HepG2 (cell line): ENCODE results near the gene ZNF763. TPM values are rescaled to one million over a fixed set of nuclear protein-coding genes. Genes with fewer than 3 reads are reported as not detected.

Experiments used
- CBX5 ChIP-seq: sonication (generic); formaldehyde crosslinking; IDR thresholded peaks from 2 replicates; pipeline ENCODE4 v1.4.0; 2020; ENCODE audit warnings: missing genetic modification reagents, borderline replicate concordance
- CERS6 ChIP-seq: sonication (generic); formaldehyde crosslinking; IDR thresholded peaks from 2 replicates; pipeline ENCODE4 v1.5.0; 2020; ENCODE audit warnings: missing genetic modification reagents
- CHD2 ChIP-seq: IDR thresholded peaks from 2 replicates; pipeline ENCODE4 v1.6.1; 2011; ENCODE audit warnings: low read depth, low read length, improper control_type of control experiment
- CHD4 ChIP-seq: fragments of 200-600 bp; sonication (generic); IDR thresholded peaks from 2 replicates; pipeline ENCODE4 v1.7.0; 2017; ENCODE audit warnings: mild to moderate bottlenecking, low read length, borderline replicate concordance
- HDAC1 ChIP-seq: sonication (generic); formaldehyde crosslinking; IDR thresholded peaks from 2 replicates; pipeline ENCODE4 v1.5.1; 2020; ENCODE audit warnings: mild to moderate bottlenecking, missing genetic modification reagents
- IRF2 ChIP-seq: IDR thresholded peaks from 2 replicates; pipeline ENCODE4 v1.6.1; 2018; ENCODE audit warnings: missing genetic modification reagents, missing compliant biosample characterization
- KIAA2018 ChIP-seq: sonication (generic); formaldehyde crosslinking; IDR thresholded peaks from 2 replicates; pipeline ENCODE4 v1.5.0; 2020; ENCODE audit warnings: mild to moderate bottlenecking, missing genetic modification reagents, borderline replicate concordance
- MEIS2 ChIP-seq: sonication (generic); formaldehyde crosslinking; IDR thresholded peaks from 2 replicates; pipeline ENCODE4 v1.9.0; 2021; ENCODE audit warnings: mild to moderate bottlenecking, missing genetic modification reagents
- NFIC ChIP-seq: IDR thresholded peaks from 2 replicates; pipeline ENCODE4 v1.6.1; 2012; ENCODE audit warnings: mild to moderate bottlenecking, low read length, inconsistent platforms
- PHF5A ChIP-seq: IDR thresholded peaks from one replicate; pipeline ENCODE4 v1.6.1; 2018; ENCODE audit warnings: low read depth, missing genetic modification reagents; ENCODE audit not compliant: unreplicated experiment
- POLR2AphosphoS2 ChIP-seq: IDR thresholded peaks from 2 replicates; pipeline ENCODE4 v1.6.1; 2011; ENCODE audit warnings: low read depth, low read length, improper control_type of control experiment
- YEATS2 ChIP-seq: sonication (generic); formaldehyde crosslinking; IDR thresholded peaks from 2 replicates; pipeline ENCODE4 v1.4.0; 2020; ENCODE audit warnings: missing genetic modification reagents, borderline replicate concordance
- ZNF180 ChIP-seq: sonication (generic); formaldehyde crosslinking; IDR thresholded peaks from 2 replicates; pipeline ENCODE4 v1.4.0; 2020; ENCODE audit warnings: low read depth, missing genetic modification reagents, borderline replicate concordance
- ZNF282 ChIP-seq: fragments of 450-650 bp; IDR thresholded peaks from 2 replicates; pipeline ENCODE4 v1.6.1; 2018; ENCODE audit not compliant: partially characterized antibody
- ZNF292 ChIP-seq: sonication (generic); formaldehyde crosslinking; IDR thresholded peaks from 2 replicates; pipeline ENCODE4 v1.8.1; 2022; ENCODE audit warnings: mild to moderate bottlenecking, low read depth, missing genetic modification reagents, borderline replicate concordance
- ZNF550 ChIP-seq: sonication (generic); formaldehyde crosslinking; IDR thresholded peaks from 2 replicates; pipeline ENCODE4 v1.4.0; 2020; ENCODE audit warnings: mild to moderate bottlenecking, missing genetic modification reagents, borderline replicate concordance
- ZNF564 ChIP-seq: sonication (generic); formaldehyde crosslinking; IDR thresholded peaks from 2 replicates; pipeline ENCODE4 v1.8.1; 2023; ENCODE audit warnings: mild to moderate bottlenecking, missing genetic modification reagents
- ZNF589 ChIP-seq: sonication (generic); formaldehyde crosslinking; conservative IDR thresholded peaks from 2 replicates; pipeline ENCODE4 v1.8.0; 2022; ENCODE audit warnings: mild to moderate bottlenecking, moderate library complexity, missing genetic modification reagents
- ZNF639 ChIP-seq: conservative IDR thresholded peaks from 2 replicates; pipeline ENCODE4 v1.6.1; 2018; ENCODE audit warnings: missing genetic modification reagents
- ZSCAN9 ChIP-seq: IDR thresholded peaks from 2 replicates; pipeline ENCODE4 v1.6.1; 2016; ENCODE audit warnings: borderline replicate concordance
- polyA plus RNA-seq, 8 experiments: library from polyadenylated mRNA; depleted of rRNA in 3 of 8; stranded (reverse) in 7 of 8; unstranded in 1 of 8; fragments of >200 nt; fragmentation: Illumina TruSeq in 4 of 8; extraction: Trizol in 4 of 8; gene quantifications; 2 replicates each; pipeline versions ENCODE4 v1.2.1 to v1.2.3, GENCODE V29; 2011 to 2016; ENCODE audit warnings: low read depth in 4 of 8, missing spikeins in 1 of 8, mixed read lengths in 1 of 8; ENCODE audit not compliant: insufficient read depth in 1 of 8
- total RNA-seq, 5 experiments: library from RNA; depleted of rRNA; stranded (reverse); fragments of >200 nt; fragmentation: Illumina TruSeq; extraction: Trizol; gene quantifications; 2 replicates each; pipeline ENCODE4 v1.2.3, GENCODE V29; 2016; ENCODE audit warnings: low read depth in 1 of 5

Gene ZNF763
- total and polyA plus RNA-seq, 2 of the 13 experiments (the other 11 are each of a cell fraction or from before 2014, with no cell fraction given) = 0.08 to 0.42 TPM

- no peak for TF ChIP-seq KIAA2018 (CRISPR knock-in tag)
- TF ChIP-seq ZNF292 (CRISPR knock-in tag) = no peak; the same call in 1 of the 2 replicates
- no peak for TF ChIP-seq CBX5
- peak; percentile 17; the same call in 1 of the 2 replicates for TF ChIP-seq IRF2 (CRISPR knock-in tag)
- no peak for TF ChIP-seq POLR2AphosphoS2
- TF ChIP-seq CERS6 (CRISPR knock-in tag) = no peak
- no peak; the same call in 1 of the 2 replicates for TF ChIP-seq ZNF589
- peak; percentile 69; the same call in 1 of the 2 replicates for TF ChIP-seq ZNF564 (CRISPR knock-in tag)
- TF ChIP-seq HDAC1 (CRISPR knock-in tag) = peak; percentile 69
- no peak; the same call in 1 of the 2 replicates for TF ChIP-seq MEIS2 (CRISPR knock-in tag)
- 0 out of 2 replicates have a peak, but pooled peaks have one; percentile 47 for TF ChIP-seq ZSCAN9 (CRISPR knock-in tag)
- TF ChIP-seq CHD4 = no peak
- TF ChIP-seq ZNF639 = no peak; the same call in 1 of the 2 replicates
- peak; percentile 43; the same call in 1 of the 2 replicates for TF ChIP-seq CHD2
- no peak for TF ChIP-seq PHF5A (CRISPR knock-in tag)
- no peak for TF ChIP-seq ZNF550 (CRISPR knock-in tag)
- TF ChIP-seq ZNF180 = no peak
- no peak for TF ChIP-seq NFIC
- TF ChIP-seq YEATS2 (CRISPR knock-in tag) = peak; percentile 42; the same call in 1 of the 2 replicates
- TF ChIP-seq ZNF282 = no peak
Measured at GRCh38 chr19:11924886-11925650, 39.8 kb upstream of the ZNF763 start, which contains the start of gene ZNF700 (continued).
